H1 (cell line): ENCODE measurements around the gene RSPO1. TPM values are rescaled to one million over a fixed set of nuclear protein-coding genes. Genes with fewer than 3 reads are reported as not detected.

Source experiments
- CTCF ChIA-PET: fragments of 300-600 bp; sonication (Branson Sonifier 250); formaldehyde crosslinking; loops from one replicate; lab custom pipeline; 2021; ENCODE audit not compliant: partially characterized antibody; lab: Charles Lee
- POLR2A ChIA-PET: fragments of 300-600 bp; sonication (Branson Sonifier 250); formaldehyde crosslinking; loops from one replicate; lab custom pipeline; 2021; ENCODE audit warnings: inconsistent platforms; ENCODE audit not compliant: partially characterized antibody; lab: Charles Lee
- DNase-seq, 2 experiments: peaks; one replicate each; pipeline versions ENCODE4 v3.0.0 to v3.0.0-alpha.2; 2010 to 2022; ENCODE audit warnings: low spot score in 2 of 2, low read depth in 1 of 2, mixed read lengths in 1 of 2
- FAIRE-seq: peaks from 2 replicates; lab custom pipeline; 2011; peaks lifted over from hg19 to GRCh38; lab: Jason Lieb, UNC
- H2AFZ ChIP-seq: 2 replicates; pipeline ENCODE4 v1.8.1; 2012; ENCODE audit warnings: low read length, inconsistent platforms
- H2AK5ac ChIP-seq: 2 replicates; pipeline ENCODE4 v1.6.1; 2013; ENCODE audit warnings: low read depth, low read length
- H2BK120ac ChIP-seq: replicated peaks from 2 replicates; pipeline ENCODE3; 2013; ENCODE audit warnings: low read depth, low read length, inconsistent platforms
- H2BK12ac ChIP-seq: 2 replicates; pipeline ENCODE4 v1.6.1; 2013; ENCODE audit warnings: low read depth, low read length
- H2BK15ac ChIP-seq: 2 replicates; pipeline ENCODE4 v1.6.1; 2013; ENCODE audit warnings: low read length
- H2BK20ac ChIP-seq: 2 replicates; pipeline ENCODE4 v1.6.1; 2013; ENCODE audit warnings: low read length
- H2BK5ac ChIP-seq: 2 replicates; pipeline ENCODE4 v1.6.1; 2013; ENCODE audit warnings: low read depth, low read length
- H3K14ac ChIP-seq: 2 replicates; pipeline ENCODE4 v1.6.1; 2013; ENCODE audit warnings: inconsistent platforms; ENCODE audit not compliant: insufficient read length
- H3K18ac ChIP-seq: 2 replicates; pipeline ENCODE4 v1.6.1; 2013; ENCODE audit warnings: low read length; ENCODE audit errors: extremely low read depth
- H3K23ac ChIP-seq: 2 replicates; pipeline ENCODE4 v1.6.1; 2013; ENCODE audit warnings: inconsistent platforms; ENCODE audit not compliant: insufficient read length
- H3K23me2 ChIP-seq: 2 replicates; pipeline ENCODE4 v1.6.1; 2013; ENCODE audit warnings: low read depth, low read length
- H3K27ac ChIP-seq: 2 replicates; pipeline ENCODE4 v1.6.1; 2011; ENCODE audit warnings: low read depth, low read length, inconsistent platforms
- H3K27me3 ChIP-seq, 4 experiments: replicated peaks in 1 of 4; 1 replicate in 1 of 4; 2 replicates in 3 of 4; pipeline versions ENCODE4 v1.6.1 to v1.8.1; 2011 to 2013; ENCODE audit warnings: low read length in 3 of 4, mild to moderate bottlenecking in 3 of 4, inconsistent platforms in 2 of 4, mixed read lengths in 2 of 4, moderate library complexity in 1 of 4; ENCODE audit not compliant: control insufficient read depth in 3 of 4, insufficient read depth in 3 of 4; ENCODE audit errors: extremely low read depth in 1 of 4
- H3K36me3 ChIP-seq, 4 experiments: 2 replicates each; pipeline versions ENCODE4 v1.6.1 to v1.8.1; 2011 to 2013; ENCODE audit warnings: mild to moderate bottlenecking in 4 of 4, low read length in 3 of 4, moderate library complexity in 2 of 4, control low read depth in 1 of 4, inconsistent platforms in 1 of 4; ENCODE audit not compliant: insufficient read depth in 4 of 4, control insufficient read depth in 2 of 4
- H3K4ac ChIP-seq: replicated peaks from 2 replicates; pipeline ENCODE3; 2013; ENCODE audit warnings: low read length, low read depth, mixed read lengths, inconsistent platforms; ENCODE audit not compliant: insufficient read length
- H3K4me1 ChIP-seq, 4 experiments: replicated peaks in 1 of 4; 1 replicate in 1 of 4; 2 replicates in 3 of 4; pipeline versions ENCODE4 v1.6.1 to v1.8.1; 2011 to 2013; ENCODE audit warnings: low read length in 3 of 4, inconsistent platforms in 2 of 4, mixed read lengths in 1 of 4; ENCODE audit not compliant: insufficient read depth in 4 of 4, control insufficient read depth in 3 of 4
- H3K4me2 ChIP-seq, 2 experiments: 2 replicates each; pipeline versions ENCODE4 v1.6.1 to v1.8.1; 2011 to 2013; ENCODE audit warnings: low read depth in 2 of 2, low read length in 2 of 2, control low read depth in 1 of 2, inconsistent platforms in 1 of 2, mild to moderate bottlenecking in 1 of 2; ENCODE audit not compliant: insufficient read depth in 1 of 2
- H3K4me3 ChIP-seq, 4 experiments: fragments of 200-600, 300-600 bp in 1 of 4; sonication (generic), shearing (Covaris generic), sonication (Bioruptor Twin) in 1 of 4; 2 replicates each; pipeline versions ENCODE4 v1.5.1 to v1.8.1; 2011 to 2016; ENCODE audit warnings: low read length in 4 of 4, low read depth in 3 of 4, control low read depth in 2 of 4, inconsistent platforms in 2 of 4, mild to moderate bottlenecking in 2 of 4, mixed read lengths in 1 of 4, moderate library complexity in 1 of 4; ENCODE audit not compliant: insufficient read depth in 2 of 4; ENCODE audit errors: extremely low read depth in 1 of 4
- H3K56ac ChIP-seq: replicated peaks from 2 replicates; pipeline ENCODE3; 2013; ENCODE audit warnings: low read depth, mild to moderate bottlenecking, mixed read lengths, low read length, inconsistent platforms; ENCODE audit not compliant: insufficient read length
- H3K79me1 ChIP-seq: 2 replicates; pipeline ENCODE4 v1.6.1; 2013; ENCODE audit warnings: low read depth, low read length, control low read depth
- H3K79me2 ChIP-seq, 2 experiments: 2 replicates each; pipeline versions ENCODE4 v1.6.1 to v1.8.1; 2012 to 2013; ENCODE audit warnings: low read length in 2 of 2, mild to moderate bottlenecking in 2 of 2, inconsistent platforms in 1 of 2; ENCODE audit not compliant: insufficient read depth in 2 of 2, control insufficient read depth in 1 of 2
- H3K9ac ChIP-seq, 4 experiments: replicated peaks in 1 of 4; 1 replicate in 1 of 4; 2 replicates in 3 of 4; pipeline versions ENCODE4 v1.6.1 to v1.8.1; 2011 to 2013; ENCODE audit warnings: low read depth in 3 of 4, low read length in 3 of 4, control low read depth in 2 of 4, mild to moderate bottlenecking in 2 of 4, moderate library complexity in 2 of 4, inconsistent platforms in 1 of 4; ENCODE audit errors: extremely low read depth in 1 of 4
- H3K9me3 ChIP-seq, 2 experiments: 2 replicates each; pipeline versions ENCODE4 v1.6.1 to v1.8.1; 2012 to 2013; ENCODE audit warnings: mild to moderate bottlenecking in 2 of 2, moderate library complexity in 2 of 2, control low read depth in 1 of 2, inconsistent platforms in 1 of 2, low read depth in 1 of 2, low read length in 1 of 2, mixed read lengths in 1 of 2; ENCODE audit not compliant: insufficient read depth in 2 of 2
- H4K20me1 ChIP-seq, 2 experiments: replicated peaks in 1 of 2; 2 replicates each; pipeline versions ENCODE3 to v1.8.1; 2011 to 2013; ENCODE audit warnings: inconsistent platforms in 2 of 2, low read length in 2 of 2, mild to moderate bottlenecking in 1 of 2; ENCODE audit not compliant: insufficient read depth in 2 of 2, control insufficient read depth in 1 of 2
- H4K5ac ChIP-seq: 2 replicates; pipeline ENCODE4 v1.6.1; 2013; ENCODE audit warnings: low read length, low read depth, mixed read lengths, inconsistent platforms; ENCODE audit not compliant: insufficient read length
- H4K8ac ChIP-seq: 2 replicates; pipeline ENCODE4 v1.8.0; 2013; ENCODE audit warnings: mild to moderate bottlenecking, moderate library complexity, low read length, inconsistent platforms; ENCODE audit not compliant: insufficient read depth; ENCODE audit errors: extremely low read depth
- H4K91ac ChIP-seq: replicated peaks from 2 replicates; pipeline ENCODE3; 2013; ENCODE audit warnings: low read length, mixed read lengths, inconsistent platforms; ENCODE audit not compliant: insufficient read length
- ATF2 ChIP-seq: IDR thresholded peaks from 2 replicates; pipeline ENCODE4 v1.6.1; 2012; ENCODE audit warnings: low read length, inconsistent platforms
- BCL11A ChIP-seq, 2 experiments: IDR thresholded peaks; one replicate each; pipeline ENCODE4 v1.6.1; 2011; ENCODE audit warnings: low read depth in 2 of 2, low read length in 2 of 2, mild to moderate bottlenecking in 2 of 2
- CEBPB ChIP-seq: IDR thresholded peaks from 2 replicates; pipeline ENCODE4 v1.6.1; 2012; ENCODE audit warnings: low read depth, low read length
- CREB1 ChIP-seq: IDR thresholded peaks from 2 replicates; pipeline ENCODE4 v1.6.1; 2012; ENCODE audit warnings: inconsistent platforms
- JUND ChIP-seq: IDR thresholded peaks from 2 replicates; pipeline ENCODE4 v1.6.1; 2011; ENCODE audit warnings: mild to moderate bottlenecking, improper control_type of control experiment, low read length
- WGBS, 2 experiments: shearing (Covaris generic) in 1 of 2; methylation state at CpG; one replicate each; pipeline versions ENCODE4 v1.1.6 to v1.1.7; 2013 to 2015; ENCODE audit warnings: low lambda C conversion rate in 2 of 2, mixed read lengths in 2 of 2, inconsistent platforms in 1 of 2, low coverage in 1 of 2, missing lambda C conversion rate in 1 of 2; ENCODE audit not compliant: insufficient replicate concordance in 2 of 2, insufficient coverage in 1 of 2, insufficient read length in 1 of 2; ENCODE audit errors: extremely low coverage in 1 of 2, missing lambda C conversion rate in 1 of 2; 5-methylcytosine and 5-hydroxymethylcytosine counted together
- polyA plus RNA-seq, 7 experiments: library from polyadenylated mRNA; depleted of rRNA in 3 of 7; stranded (reverse) in 5 of 7; unstranded in 2 of 7; fragments of >200 nt in 5 of 7; fragments of 200-250 nt in 2 of 7; gene quantifications; 1 replicate in 5 of 7; 2 replicates in 1 of 7; 4 replicates in 1 of 7; pipeline versions ENCODE4 v1.2.1 to v1.2.3, GENCODE V29; 2011 to 2013; ENCODE audit warnings: missing spikeins in 2 of 7, mixed read lengths in 2 of 7
- total RNA-seq: library from RNA; stranded (reverse); fragmentation: NEBNext Ultra II Directional; extraction: Animal tissue kit (Norgen Biotek cat#: 25700); gene quantifications from 2 replicates; pipeline ENCODE4 v1.2.1, GENCODE V29; 2021

RSPO1 gene
- total and polyA plus RNA-seq, 2 of the 8 experiments (the other 6 are each of a cell fraction or from before 2014, with no cell fraction given) = 0.39 TPM; not detected in 1

- H4K91ac ChIP-seq = no peak overlapping the region
- FAIRE-seq (no peak), DNase-seq (no peak)
- no peak overlapping the region for H3K4ac ChIP-seq
- H2AK5ac ChIP-seq = no peak overlapping the region
- H3K18ac ChIP-seq = no peak overlapping the region
- no peak overlapping the region for H2AFZ ChIP-seq
- no peaks in the 10 kb centered on the region for H3K27me3 ChIP-seq
- H3K79me1 ChIP-seq = no peaks in the 10 kb centered on the region
- H3K14ac ChIP-seq = no peak overlapping the region
- H4K20me1 ChIP-seq = peaks cover 3 to 4% of the 10 kb centered on the region in 2 experiments
- no peak overlapping the region for H4K5ac ChIP-seq
- peaks cover 0 to 5% (median 2%) of the 10 kb centered on the region in 4 experiments; a peak in 4 of 7 replicates for H3K4me1 ChIP-seq
- no peak overlapping the region for H2BK20ac ChIP-seq
- H2BK12ac ChIP-seq = no peak overlapping the region
- H3K36me3 ChIP-seq = peaks cover 0 to 11% (median 5%) of the 10 kb centered on the region in 4 experiments; a peak in 4 of 8 replicates
- no peak overlapping the region for H3K4me3 ChIP-seq
- CTCF ChIA-PET = interaction anchor here (1.0 to 20.8 kb wide), 4 partner anchors 11 to 74 kb away, joined by 3 to 400 read pairs (median 14); no protein-coding TSS in a partner anchor
- H4K8ac ChIP-seq = no peak overlapping the region
- H2BK120ac ChIP-seq = no peak overlapping the region
- H3K79me2 ChIP-seq = no peaks in the 10 kb centered on the region
- no peak overlapping the region for H3K56ac ChIP-seq
- no peaks in the 10 kb centered on the region for H3K23me2 ChIP-seq
- no peak overlapping the region for H3K27ac ChIP-seq
- no peak overlapping the region for H2BK15ac ChIP-seq
- no peak overlapping the region; a peak in 1 of 7 replicates for H3K9ac ChIP-seq
- 80% methylated on average over 5 of the region's 5 CpGs; no CpG with 5 or more reads in 1 of the 2 experiments for WGBS, 2 experiments
- no peak overlapping the region for H2BK5ac ChIP-seq
- POLR2A ChIA-PET = interaction anchor here (0.9 to 1.8 kb wide), 4 partner anchors 13 to 84 kb away, joined by 3 to 5 read pairs (median 4); partner anchors contain the start of genes CDCA8 and RSPO1
- TF ChIP-seq CREB1 (no peak), BCL11A (IDR thresholded peaks at IDR 0.05; ENCODE audit: low read depth in 2 of 2, low read length in 2 of 2) (no peak), CEBPB (no peak), ATF2 (no peak), JUND (no peak)
- TF ChIP-seq, all 59 proteins: peak for 0
- Histone ChIP-seq H3K4me2 (no peak overlapping the region), H3K23ac (no peak overlapping the region), H3K9me3 (no peaks in the 10 kb centered on the region)
Observed at GRCh38 chr1:37677808-37678207, 43.1 kb upstream of the RSPO1 start.
